ENCODE results near the gene TSSK6. TPM values are rescaled to one million over a fixed set of nuclear protein-coding genes. Genes with fewer than 3 reads are reported as not detected.

Gene TSSK6
- total RNA-seq, 1 experiment from 2014 or later, result 4.5 TPM

GRCh38 chr19:19486343-19487076 is 28.8 kb downstream of the TSSK6 start:
- H3K79me2 ChIP-seq (ENCODE audit: low read length), result peaks cover 34% of the 10 kb centered on the region

GRCh38 chr19:19485998-19486290 is 29.4 kb downstream of the TSSK6 start:
- H3K4me2 ChIP-seq (ENCODE audit: low read length), result no peak overlapping the region
- H3F3A ChIP-seq (ENCODE audit: low read length, unreplicated experiment), result no peaks in the 10 kb centered on the region
- H3K9me3 ChIP-seq (ENCODE audit: low read length), result no peaks in the 10 kb centered on the region
- TF ChIP-seq CTCF (conservative IDR thresholded peaks at IDR 0.05; ENCODE audit: low read depth, low read length) (no peak), EZH2 (IDR thresholded peaks at IDR 0.05; ENCODE audit: low read length, unreplicated experiment) (no peak), EZH2phosphoT487 (IDR thresholded peaks at IDR 0.05; ENCODE audit: borderline replicate concordance, low read length) (no peak)
- CTCF ChIA-PET, result no interaction called here
- H3K4me1 ChIP-seq (ENCODE audit: insufficient read depth, low read length), result peaks cover 22% of the 10 kb centered on the region
- ATAC-seq (no peak), DNase-seq (no peak)
- no peak overlapping the region for H3K9ac ChIP-seq (ENCODE audit: low read length)
- H3K4me3 ChIP-seq (ENCODE audit: low read length), result no peak overlapping the region
- H3K27ac ChIP-seq (ENCODE audit: low read length), result no peak overlapping the region
- H3K9me2 ChIP-seq (replicated peaks; ENCODE audit: low read length), result no peaks in the 10 kb centered on the region
- peaks cover 6% of the 10 kb centered on the region; the same call in 1 of the 2 replicates for H3K36me3 ChIP-seq (ENCODE audit: low read depth, low read length)
- POLR2A ChIA-PET (ENCODE audit: unreplicated experiment), result interaction anchor here (0.5 kb wide), 1 partner anchor 100 kb away, joined by 18 read pairs; no protein-coding TSS in a partner anchor
- no peak overlapping the region for H2AFZ ChIP-seq (ENCODE audit: low read length)
- BruUV-seq (replicated peaks), result no TSS peak
- H3K79me2 ChIP-seq (ENCODE audit: low read length), result peaks cover 33% of the 10 kb centered on the region
- intact Hi-C loops (cut with micrococcal nuclease), result no loop called here
- no peaks in the 10 kb centered on the region for H3K27me3 ChIP-seq (ENCODE audit: low read length)
- H4K20me1 ChIP-seq (ENCODE audit: low read length), result no peaks in the 10 kb centered on the region

More at GRCh38 chr19:19486343-19487076, 28.8 kb downstream of the TSSK6 start:
- Histone ChIP-seq H2AFZ (ENCODE audit: low read length) (no peak overlapping the region), H3K4me2 (ENCODE audit: low read length) (no peak overlapping the region), H3K27ac (ENCODE audit: low read length) (no peak overlapping the region), H3F3A (ENCODE audit: low read length, unreplicated experiment) (no peaks in the 10 kb centered on the region), H3K27me3 (ENCODE audit: low read length) (no peaks in the 10 kb centered on the region), H3K9ac (ENCODE audit: low read length) (no peak overlapping the region), H3K9me3 (ENCODE audit: low read length) (no peaks in the 10 kb centered on the region), H3K9me2 (replicated peaks; ENCODE audit: low read length) (no peaks in the 10 kb centered on the region), H3K4me3 (ENCODE audit: low read length) (no peak overlapping the region), H3K4me1 (ENCODE audit: insufficient read depth, low read length) (peaks cover 22% of the 10 kb centered on the region), H4K20me1 (ENCODE audit: low read length) (no peaks in the 10 kb centered on the region), H3K36me3 (ENCODE audit: low read depth, low read length) (peaks cover 9% of the 10 kb centered on the region; the same call in 1 of the 2 replicates)
- TF ChIP-seq EZH2 (IDR thresholded peaks at IDR 0.05; ENCODE audit: low read length, unreplicated experiment), result no peak
- CTCF ChIA-PET, result no interaction called here
- ATAC-seq, result no peak
- POLR2A ChIA-PET (ENCODE audit: unreplicated experiment), result interaction anchor here (0.5 kb wide), 1 partner anchor 101 kb away, joined by 18 read pairs; no protein-coding TSS in a partner anchor
- intact Hi-C loops (cut with micrococcal nuclease), result no loop called here
- BruUV-seq (replicated peaks), result no TSS peak
- no peak for DNase-seq

- H3K36me3 ChIP-seq (ENCODE audit: low read depth, low read length), result peaks cover 8% of the 10 kb centered on the region
- BruUV-seq (replicated peaks), result no TSS peak
- H4K20me1 ChIP-seq (ENCODE audit: low read length), result no peaks in the 10 kb centered on the region; the same call in 1 of the 2 replicates
- intact Hi-C loops (cut with micrococcal nuclease), result no loop called here
- DNase-seq, result no peak
- peaks cover 32% of the 10 kb centered on the region for H3K79me2 ChIP-seq (ENCODE audit: low read length)
- no peak overlapping the region for H2AFZ ChIP-seq (ENCODE audit: low read length)
- TF ChIP-seq CTCF (conservative IDR thresholded peaks at IDR 0.05; ENCODE audit: low read depth, low read length) (no peak), EZH2phosphoT487 (IDR thresholded peaks at IDR 0.05; ENCODE audit: borderline replicate concordance, low read length) (no peak), EZH2 (IDR thresholded peaks at IDR 0.05; ENCODE audit: low read length, unreplicated experiment) (no peak)
- ChIA-PET POLR2A (ENCODE audit: unreplicated experiment) (no interaction called here), CTCF (no interaction called here)
- no peak for ATAC-seq
- H3K4me3 ChIP-seq (ENCODE audit: low read length), result no peak overlapping the region
- no peaks in the 10 kb centered on the region for H3K27me3 ChIP-seq (ENCODE audit: low read length)
- no peak overlapping the region for H3K27ac ChIP-seq (ENCODE audit: low read length)
- no peak overlapping the region for H3K9ac ChIP-seq (ENCODE audit: low read length)
- no peaks in the 10 kb centered on the region for H3F3A ChIP-seq (ENCODE audit: low read length, unreplicated experiment)
- H3K4me1 ChIP-seq (ENCODE audit: insufficient read depth, low read length), result peaks cover 22% of the 10 kb centered on the region
- H3K4me2 ChIP-seq (ENCODE audit: low read length), result no peak overlapping the region
- H3K9me2 ChIP-seq (replicated peaks; ENCODE audit: low read length), result no peaks in the 10 kb centered on the region
- no peaks in the 10 kb centered on the region for H3K9me3 ChIP-seq (ENCODE audit: low read length)
Measured at GRCh38 chr19:19485161-19485997, 30.0 kb downstream of the TSSK6 start.

Data from PC-3 (cell line).